Ishikawa (cell line): Measurements from ENCODE around the gene YJU2.

Experiments used
- CEBPB ChIP-seq: IDR thresholded peaks from 2 replicates; pipeline ENCODE4 v1.6.1; 2012
- EGR1 ChIP-seq: IDR thresholded peaks from 2 replicates; pipeline ENCODE4 v1.6.1; 2012
- EP300 ChIP-seq: IDR thresholded peaks from 2 replicates; pipeline ENCODE4 v1.6.1; 2012; ENCODE audit warnings: borderline replicate concordance
- FOXM1 ChIP-seq: IDR thresholded peaks from 2 replicates; pipeline ENCODE4 v1.6.1; 2012; ENCODE audit warnings: low read depth, borderline replicate concordance
- MAX ChIP-seq: IDR thresholded peaks from 2 replicates; pipeline ENCODE4 v1.6.1; 2012
- NFIC ChIP-seq: IDR thresholded peaks from 2 replicates; pipeline ENCODE4 v1.6.1; 2012
- RAD21 ChIP-seq: IDR thresholded peaks from 2 replicates; pipeline ENCODE4 v1.6.1; 2012; ENCODE audit warnings: low read depth
- REST ChIP-seq: IDR thresholded peaks from 2 replicates; pipeline ENCODE4 v1.6.1; 2012; ENCODE audit warnings: low read depth, mild to moderate bottlenecking
- TCF12 ChIP-seq: IDR thresholded peaks from 2 replicates; pipeline ENCODE4 v1.6.1; 2012; ENCODE audit warnings: low read depth
- TEAD4 ChIP-seq: IDR thresholded peaks from 2 replicates; pipeline ENCODE4 v1.6.1; 2012
- YY1 ChIP-seq: IDR thresholded peaks from 2 replicates; pipeline ENCODE4 v1.6.1; 2012; ENCODE audit warnings: low read depth
- ZBTB7A ChIP-seq: IDR thresholded peaks from 2 replicates; pipeline ENCODE4 v1.6.1; 2012; ENCODE audit warnings: low read depth

GRCh38 chr19:4228765-4229178, 18.1 kb upstream of the YJU2 start:
- no peak for TF ChIP-seq TCF12
- TF ChIP-seq YY1 = no peak
- no peak for TF ChIP-seq CEBPB
- no peak for TF ChIP-seq EP300
- no peak for TF ChIP-seq ZBTB7A
- TF ChIP-seq EGR1 = no peak
- TF ChIP-seq REST = no peak
- no peak for TF ChIP-seq MAX
- no peak for TF ChIP-seq FOXM1
- TF ChIP-seq TEAD4 = no peak
- no peak for TF ChIP-seq RAD21
- no peak for TF ChIP-seq NFIC
